Measurements from ENCODE around the gene OSBPL6. TPM values are rescaled to one million over a fixed set of nuclear protein-coding genes. Genes with fewer than 3 reads are reported as not detected.
"Not testable (repeated sequence)": the region's sequence is repeated elsewhere in the genome, so short reads cannot be mapped to it uniquely, and the experiment has no call there.

OSBPL6 gene
- total RNA-seq, 1 donor: 6.5 TPM

GRCh38 chr2:178333851-178334250, 139.5 kb downstream of the OSBPL6 start:
- H3K4me3 ChIP-seq (ENCODE audit: low read depth, low read length): no peak overlapping the region
- no peak for DNase-seq (ENCODE audit: low read depth)
- no peak for TF ChIP-seq CTCF (IDR thresholded peaks at IDR 0.05; ENCODE audit: insufficient read depth, low read depth, low read length)

GRCh38 chr2:178335230-178335629, 140.9 kb downstream of the OSBPL6 start:
- DNase-seq (ENCODE audit: low read depth): no peak
- TF ChIP-seq CTCF (IDR thresholded peaks at IDR 0.05; ENCODE audit: insufficient read depth, low read depth, low read length): no peak
- H3K4me3 ChIP-seq (ENCODE audit: low read depth, low read length): no peak overlapping the region

GRCh38 chr2:178344121-178344520, 149.8 kb downstream of the OSBPL6 start:
- no peak for DNase-seq (ENCODE audit: low read depth)
- TF ChIP-seq CTCF (IDR thresholded peaks at IDR 0.05; ENCODE audit: insufficient read depth, low read depth, low read length): no peak
- H3K4me3 ChIP-seq (ENCODE audit: low read depth, low read length): no peak overlapping the region

GRCh38 chr2:178345951-178346350, 151.6 kb downstream of the OSBPL6 start:
- peak; percentile 11 for DNase-seq (ENCODE audit: low read depth)
- no peak for TF ChIP-seq CTCF (IDR thresholded peaks at IDR 0.05; ENCODE audit: insufficient read depth, low read depth, low read length)
- no peak overlapping the region for H3K4me3 ChIP-seq (ENCODE audit: low read depth, low read length)

- no peak overlapping the region for H3K4me3 ChIP-seq (ENCODE audit: low read depth, low read length)
- no peak for TF ChIP-seq CTCF (IDR thresholded peaks at IDR 0.05; ENCODE audit: insufficient read depth, low read depth, low read length)
- no peak for DNase-seq (ENCODE audit: low read depth)
These were observed 155.7 kb downstream of the OSBPL6 start for GRCh38 chr2:178350051-178350450.

GRCh38 chr2:178357704-178358103, 163.4 kb downstream of the OSBPL6 start:
- H3K4me3 ChIP-seq (ENCODE audit: low read depth, low read length); DNase-seq (ENCODE audit: low read depth): not testable (repeated sequence)

- no peak for DNase-seq (ENCODE audit: low read depth)
- no peak overlapping the region for H3K4me3 ChIP-seq (ENCODE audit: low read depth, low read length)
- no peak for TF ChIP-seq CTCF (IDR thresholded peaks at IDR 0.05; ENCODE audit: insufficient read depth, low read depth, low read length)
These were observed 165.0 kb downstream of the OSBPL6 start for GRCh38 chr2:178359192-178359912.

All from fibroblast of villous mesenchyme (primary cell).